Right atrium auricular region (tissue), 2 donors: ENCODE results near the gene FKBP2. TPM values are rescaled to one million over a fixed set of nuclear protein-coding genes. Genes with fewer than 3 reads are reported as not detected.

Source experiments
- DNase-seq: peaks from one replicate; pipeline ENCODE4 v3.0.0-alpha.2; 2019; ENCODE audit warnings: low spot score
- H3K27ac ChIP-seq, 2 donors: fragments of 200-600 bp; sonication (generic); 1 replicate in 1 of 2; 2 replicates in 1 of 2; pipeline ENCODE4 v1.5.1; 2016 to 2019
- H3K27me3 ChIP-seq, 2 donors: fragments of 200-600 bp; sonication (generic); one replicate each; pipeline versions ENCODE4 v1.5.1 to v1.6.0; 2017 to 2019
- H3K36me3 ChIP-seq: fragments of 200-600 bp; sonication (generic); one replicate; pipeline ENCODE4 v1.5.1; 2016
- H3K4me1 ChIP-seq, 2 donors: fragments of 200-600 bp; sonication (generic); one replicate each; pipeline versions ENCODE4 v1.5.1 to v1.6.0; 2017 to 2019
- H3K4me3 ChIP-seq, 2 donors: fragments of 200-600 bp; sonication (generic); 1 replicate in 1 of 2; 2 replicates in 1 of 2; pipeline ENCODE4 v1.5.1; 2017 to 2019; ENCODE audit warnings: mild to moderate bottlenecking in 1 of 2, moderate library complexity in 1 of 2
- H3K9me3 ChIP-seq, 2 donors: fragments of 200-600 bp; sonication (generic); one replicate each; pipeline ENCODE4 v1.5.1; 2019
- total RNA-seq, 2 donors: library from RNA; depleted of rRNA; stranded (reverse); fragments of >200 nt; gene quantifications; one replicate each; pipeline ENCODE4 v1.1.0, GENCODE V29; 2016
- TF ChIP-seq, protein P1 (sequence below), 2 donors: fragments of 200-600 bp; sonication (generic); IDR thresholded peaks; one replicate each; pipeline ENCODE4 v1.5.1; 2019; ENCODE audit warnings: antibody characterized with exemption in 2 of 2

FKBP2 gene
- total RNA-seq, 2 donors from 2014 or later, result 59.1 to 83.4 TPM

DNA sequence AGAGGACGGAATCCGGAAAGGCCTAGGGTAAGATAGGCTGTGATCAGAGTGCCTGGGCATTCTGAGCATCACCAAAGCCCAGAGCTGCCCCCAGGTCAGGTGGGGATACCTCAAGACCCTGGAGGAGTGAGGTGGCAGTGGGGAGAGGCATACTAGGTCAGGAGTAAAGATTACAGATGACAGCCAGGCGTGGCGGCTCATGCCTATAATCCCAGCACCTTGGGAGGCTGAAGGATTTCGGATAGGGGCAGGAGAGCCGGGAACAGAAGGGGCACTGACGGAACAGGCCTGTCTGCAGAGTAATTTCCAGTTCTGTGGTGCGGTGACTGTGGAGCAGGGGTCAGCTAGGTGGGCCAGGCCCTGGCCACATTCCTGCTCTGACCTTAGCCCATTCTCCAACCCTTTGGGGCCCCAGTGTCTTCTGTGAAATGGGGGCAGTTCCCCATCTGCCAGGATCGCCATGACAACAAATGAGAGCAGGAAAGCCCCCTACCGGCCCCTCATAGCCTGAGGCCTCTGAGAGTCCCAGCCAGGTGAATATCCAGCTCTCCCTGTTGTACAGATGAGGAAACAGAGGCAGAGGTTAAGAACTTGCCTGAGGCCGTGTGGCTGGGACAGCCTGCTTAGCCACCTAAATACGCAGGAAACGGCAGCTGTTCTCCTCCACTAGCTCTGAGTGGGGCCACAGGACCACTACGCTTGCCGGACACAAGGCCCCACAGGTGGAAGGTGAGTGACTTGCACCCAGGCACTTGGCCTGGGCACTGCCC is 34.3 kb downstream of the FKBP2 start:
- TF ChIP-seq, protein P1, sequence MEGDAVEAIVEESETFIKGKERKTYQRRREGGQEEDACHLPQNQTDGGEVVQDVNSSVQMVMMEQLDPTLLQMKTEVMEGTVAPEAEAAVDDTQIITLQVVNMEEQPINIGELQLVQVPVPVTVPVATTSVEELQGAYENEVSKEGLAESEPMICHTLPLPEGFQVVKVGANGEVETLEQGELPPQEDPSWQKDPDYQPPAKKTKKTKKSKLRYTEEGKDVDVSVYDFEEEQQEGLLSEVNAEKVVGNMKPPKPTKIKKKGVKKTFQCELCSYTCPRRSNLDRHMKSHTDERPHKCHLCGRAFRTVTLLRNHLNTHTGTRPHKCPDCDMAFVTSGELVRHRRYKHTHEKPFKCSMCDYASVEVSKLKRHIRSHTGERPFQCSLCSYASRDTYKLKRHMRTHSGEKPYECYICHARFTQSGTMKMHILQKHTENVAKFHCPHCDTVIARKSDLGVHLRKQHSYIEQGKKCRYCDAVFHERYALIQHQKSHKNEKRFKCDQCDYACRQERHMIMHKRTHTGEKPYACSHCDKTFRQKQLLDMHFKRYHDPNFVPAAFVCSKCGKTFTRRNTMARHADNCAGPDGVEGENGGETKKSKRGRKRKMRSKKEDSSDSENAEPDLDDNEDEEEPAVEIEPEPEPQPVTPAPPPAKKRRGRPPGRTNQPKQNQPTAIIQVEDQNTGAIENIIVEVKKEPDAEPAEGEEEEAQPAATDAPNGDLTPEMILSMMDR (IDR thresholded peaks at IDR 0.05), result no peak
- Histone ChIP-seq H3K4me1 (peaks cover 0 to 18% of the 10 kb centered on the region in 2 donors), H3K27me3 (no peaks in the 10 kb centered on the region), H3K27ac (no peak overlapping the region), H3K9me3 (no peaks in the 10 kb centered on the region), H3K4me3 (no peak overlapping the region), H3K36me3 (peaks cover 23% of the 10 kb centered on the region)
- DNase-seq, result no peak

DNA sequence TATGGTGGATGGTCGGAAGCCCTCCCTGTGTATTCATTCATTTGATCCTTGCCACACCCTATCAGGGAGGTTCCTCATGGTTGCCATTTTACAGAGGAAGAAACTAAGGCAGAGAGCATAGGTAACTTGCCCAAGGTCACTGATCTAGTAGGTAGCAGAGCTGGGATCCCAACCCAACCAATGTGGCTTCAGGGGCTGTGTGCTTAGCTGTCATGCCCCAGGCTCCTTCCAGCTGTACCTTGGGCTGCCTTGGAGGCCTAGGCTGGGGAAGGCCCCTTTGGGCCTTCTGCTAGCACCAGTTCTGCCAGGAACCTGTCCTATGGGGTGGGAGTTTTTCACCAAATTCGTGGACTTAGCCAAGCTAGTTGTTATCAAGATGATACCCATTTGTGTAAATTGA is 34.9 kb downstream of the FKBP2 start:
- peaks cover 0 to 22% of the 10 kb centered on the region in 2 donors for H3K4me1 ChIP-seq
- H3K36me3 ChIP-seq, result peaks cover 23% of the 10 kb centered on the region

DNA sequence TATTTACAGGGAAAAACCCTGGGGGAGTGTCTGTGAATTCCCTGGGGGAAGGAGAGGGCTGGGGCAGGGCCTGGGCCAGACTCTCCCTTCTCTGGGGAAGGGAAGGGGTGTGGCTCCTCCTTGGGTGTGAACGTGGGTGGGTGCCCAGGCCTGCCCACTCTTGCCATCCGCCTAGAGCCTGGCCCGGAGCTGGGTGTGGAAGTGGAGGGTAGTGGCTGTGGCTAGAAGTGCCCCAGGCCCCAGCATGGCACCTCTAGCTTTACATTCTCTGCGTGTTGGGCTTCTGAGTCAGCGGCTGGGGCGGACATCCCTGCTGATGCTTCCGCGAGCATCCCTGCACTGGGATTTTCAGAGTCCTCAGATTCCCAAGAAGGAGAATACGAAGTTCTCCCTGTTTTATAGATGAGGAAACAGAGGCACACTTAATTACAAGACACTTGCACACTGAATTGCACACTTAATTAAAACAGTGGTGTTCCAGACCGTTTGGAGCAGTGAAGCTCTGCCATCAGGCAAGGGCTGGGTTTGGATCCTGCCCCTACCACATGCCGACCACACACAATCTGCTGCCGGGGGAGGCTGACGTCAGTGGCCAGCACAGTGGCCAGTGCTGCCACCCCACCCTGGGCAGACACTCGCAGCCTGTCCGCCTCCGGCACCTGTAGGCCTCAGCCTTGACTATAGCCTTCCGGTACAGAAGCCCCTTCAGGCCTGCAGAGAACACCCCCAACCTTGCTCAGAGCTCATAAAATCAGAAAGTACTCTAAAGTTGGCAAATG is 35.9 kb downstream of the FKBP2 start:
- peaks cover 0 to 26% of the 10 kb centered on the region in 2 donors for H3K4me1 ChIP-seq
- no peak overlapping the region for H3K27ac ChIP-seq
- TF ChIP-seq, protein P1 (IDR thresholded peaks at IDR 0.05), result no peak
- no peaks in the 10 kb centered on the region for H3K9me3 ChIP-seq
- H3K4me3 ChIP-seq, result no peak overlapping the region
- DNase-seq, result no peak
- no peaks in the 10 kb centered on the region for H3K27me3 ChIP-seq
- H3K36me3 ChIP-seq, result peaks cover 26% of the 10 kb centered on the region

More for the DNA sequence above, 34.9 kb downstream of the FKBP2 start:
- H3K27me3 ChIP-seq, result no peaks in the 10 kb centered on the region
- TF ChIP-seq, protein P1 (IDR thresholded peaks at IDR 0.05), result no peak
- no peak for DNase-seq
- H3K9me3 ChIP-seq, result no peaks in the 10 kb centered on the region
- no peak overlapping the region for H3K27ac ChIP-seq
- H3K4me3 ChIP-seq, result no peak overlapping the region

DNA sequence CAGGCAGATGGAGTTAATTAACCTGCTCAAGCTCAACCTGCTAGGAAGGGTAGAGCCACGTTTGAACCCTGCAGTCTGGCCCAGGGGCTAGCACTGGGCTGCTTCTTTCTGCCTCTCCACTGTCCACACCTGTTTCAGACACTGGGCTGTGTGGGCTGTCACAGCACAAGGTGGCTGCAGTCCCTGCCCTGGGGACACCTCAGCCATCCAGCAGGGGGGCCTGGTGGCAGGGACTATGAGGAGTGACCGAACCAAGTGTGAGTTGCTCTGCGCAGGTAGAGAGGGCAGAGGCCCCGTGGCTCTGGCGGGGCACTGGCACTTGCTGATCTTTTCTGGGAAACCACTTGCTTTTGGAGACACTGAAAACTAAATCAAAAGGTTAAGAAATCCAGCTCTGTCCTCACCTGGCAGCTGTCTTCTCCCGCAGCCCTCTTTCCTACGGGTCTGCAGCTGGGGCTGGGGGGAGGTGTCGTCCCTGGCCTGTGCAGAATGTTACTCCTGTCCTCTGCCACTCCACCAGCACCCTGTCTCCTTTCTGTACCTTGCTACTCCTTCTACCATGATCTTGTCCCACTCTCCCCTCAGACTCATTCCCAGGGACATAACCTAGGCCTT is 37.8 kb downstream of the FKBP2 start:
- H3K36me3 ChIP-seq, result peaks cover 28% of the 10 kb centered on the region
- DNase-seq, result no peak

DNA sequence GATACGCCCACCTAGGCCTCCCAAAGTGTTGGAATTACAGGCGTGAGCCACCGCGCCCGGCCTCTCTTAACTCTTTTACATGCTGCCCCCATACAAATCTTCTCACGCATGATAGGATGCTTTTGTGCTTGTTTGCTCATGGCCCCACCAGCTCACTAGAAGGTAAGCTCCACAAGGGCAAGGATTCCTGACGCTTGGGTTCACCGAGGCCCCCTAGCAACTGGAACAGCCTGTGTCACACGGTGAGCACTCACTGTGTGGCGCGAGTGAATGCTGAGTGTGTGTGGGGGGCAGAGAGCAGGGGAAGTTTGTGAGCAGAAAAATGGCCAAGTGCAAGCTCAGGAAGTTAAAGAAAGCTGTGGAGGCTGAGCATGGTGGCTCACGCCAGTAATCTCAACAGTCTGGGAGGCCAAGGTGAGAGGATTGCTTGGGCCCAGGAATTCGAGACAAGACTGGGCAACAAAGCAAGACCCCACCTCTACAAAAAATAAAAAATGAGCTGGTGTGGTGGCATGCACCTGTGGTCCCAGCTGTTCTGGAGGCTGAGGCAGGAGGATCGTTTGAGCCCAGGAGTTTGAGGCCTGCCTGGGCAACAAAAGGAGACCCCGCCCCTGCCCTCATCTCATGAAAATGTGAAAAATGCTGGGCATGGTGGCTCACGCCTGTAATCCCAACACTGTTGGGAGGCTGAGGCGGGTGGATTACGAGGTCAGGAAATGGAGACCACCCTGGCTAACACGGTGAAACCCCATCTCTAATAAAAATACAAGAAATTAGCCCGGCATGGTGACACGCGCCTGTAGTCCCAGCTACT is 41.3 kb downstream of the FKBP2 start:
- Histone ChIP-seq H3K4me3 (no peak overlapping the region), H3K27ac (peak overlapping the region; percentile 64 to 73), H3K9me3 (no peaks in the 10 kb centered on the region), H3K4me1 (peaks cover 0 to 48% of the 10 kb centered on the region in 2 donors), H3K36me3 (peaks cover 21% of the 10 kb centered on the region), H3K27me3 (no peaks in the 10 kb centered on the region)
- no peak for DNase-seq
- TF ChIP-seq, protein P1 (IDR thresholded peaks at IDR 0.05), result no peak

More for the DNA sequence above, 37.8 kb downstream of the FKBP2 start:
- Histone ChIP-seq H3K4me3 (no peak overlapping the region), H3K4me1 (peaks cover 0 to 28% of the 10 kb centered on the region in 2 donors), H3K27ac (no peak overlapping the region), H3K27me3 (no peaks in the 10 kb centered on the region), H3K9me3 (no peaks in the 10 kb centered on the region)
- TF ChIP-seq, protein P1 (IDR thresholded peaks at IDR 0.05), result no peak
